ENCODE data around the gene RNF224. TPM values are rescaled to one million over a fixed set of nuclear protein-coding genes. Genes with fewer than 3 reads are reported as not detected.

Gene RNF224
- total RNA-seq (2014; rRNA removed) (1.2 and 1.7 TPM in 2 replicates), Bru-seq, nascent RNA (percentile 16 among the genes with signal in this experiment), BruChase-seq, experiment 1, labeled RNA remaining after a 6-hour chase (percentile 38 among the genes with signal in this experiment), BruChase-seq, experiment 2, labeled RNA remaining after a 2-hour chase (percentile 21 among the genes with signal in this experiment)
- long read RNA-seq, partial matches to known transcripts = 0 of 1 reads
- long read RNA-seq, other reads (novel, unspliced or antisense) = 1 of 1 reads

DNA sequence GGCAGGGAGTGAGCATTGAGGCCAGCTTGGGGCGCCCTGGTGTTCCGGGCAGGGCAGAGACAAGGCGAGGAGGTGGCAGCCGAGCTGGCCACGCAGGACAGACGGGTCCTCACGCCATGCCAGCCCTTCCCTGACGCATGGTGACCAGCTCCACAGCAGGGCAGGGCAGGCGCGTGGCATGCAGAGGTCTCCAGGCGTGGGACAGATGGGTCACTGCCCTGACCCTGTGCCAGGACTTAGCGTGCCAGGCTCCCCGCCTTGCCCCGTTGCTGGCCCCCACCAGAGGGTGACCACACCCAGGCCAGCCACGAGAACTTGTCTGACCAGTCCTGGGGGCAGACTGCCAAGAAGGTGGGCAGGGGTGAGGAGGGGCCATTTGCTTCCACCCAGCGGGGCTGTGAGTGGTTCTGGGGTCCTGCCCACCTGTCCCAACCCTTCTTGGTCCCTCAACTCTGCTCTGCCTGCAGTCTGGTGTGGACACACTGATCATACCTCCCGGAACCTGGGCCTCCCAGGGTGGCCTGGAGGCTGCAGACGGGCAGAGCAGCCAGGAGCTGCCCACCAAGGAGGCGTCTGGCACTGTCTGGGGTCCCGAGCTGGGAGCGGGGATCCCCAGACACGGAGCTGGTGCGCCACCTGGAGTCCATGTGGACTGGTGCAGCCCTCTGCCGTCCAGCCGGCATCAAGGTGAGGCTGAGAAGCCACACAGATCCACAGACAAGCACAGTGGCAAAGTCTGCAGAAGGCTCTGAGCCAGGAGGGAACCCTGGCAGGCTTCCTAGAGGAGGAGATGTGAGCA is at the start of gene RNF224:
Gene RNF224, plus strand, starts transcription at position 449 of the 799 bp plus-strand sequence. CDS start 834 bp downstream, outside the sequence.
- DNase-seq (peak; percentile 87), ATAC-seq (peak; percentile 50)
- H3K79me2 ChIP-seq (ENCODE audit: low read length) = peaks cover 19% of the 10 kb centered on the region
- H2AFZ ChIP-seq (ENCODE audit: low read length) = 0 out of 2 replicates have a peak within 1 kb of the TSS, but pooled peaks have one; percentile 42
- peaks cover 40% of the 10 kb centered on the region for H3K4me1 ChIP-seq (ENCODE audit: insufficient read depth, low read length)
- H3K9me2 ChIP-seq (replicated peaks; ENCODE audit: low read length) = no peaks in the 10 kb centered on the region
- no peaks in the 10 kb centered on the region for H3K36me3 ChIP-seq (ENCODE audit: low read depth, low read length)
- peak within 1 kb of the TSS; percentile 88 for H3K4me2 ChIP-seq (ENCODE audit: low read length)
- H3K9ac ChIP-seq (ENCODE audit: low read length) = peak within 1 kb of the TSS; percentile 83
- POLR2A ChIA-PET (ENCODE audit: unreplicated experiment) = interaction anchor here (0.6 to 1.2 kb wide), 3 partner anchors 10 to 14 kb away, joined by 3 to 4 read pairs (median 4); partner anchors contain the start of gene TUBB4B
- intact Hi-C loops (cut with micrococcal nuclease) = loop anchor here (5.0 kb wide), 2 partner anchors 40 to 110 kb away; partner anchors contain the start of genes ANAPC2 and SSNA1
- H3K27me3 ChIP-seq (ENCODE audit: low read length) = no peaks in the 10 kb centered on the region
- peak within 1 kb of the TSS; percentile 99 for H3K27ac ChIP-seq (ENCODE audit: low read length)
- H4K20me1 ChIP-seq (ENCODE audit: low read length) = no peaks in the 10 kb centered on the region
- no TSS peak for BruUV-seq (replicated peaks)
- H3F3A ChIP-seq (ENCODE audit: low read length, unreplicated experiment) = peaks cover 2% of the 10 kb centered on the region
- H3K9me3 ChIP-seq (ENCODE audit: low read length) = no peaks in the 10 kb centered on the region
- peak; percentile 93 for TF ChIP-seq EZH2phosphoT487 (IDR thresholded peaks at IDR 0.05; ENCODE audit: borderline replicate concordance, low read length)
- TF ChIP-seq, protein P1, sequence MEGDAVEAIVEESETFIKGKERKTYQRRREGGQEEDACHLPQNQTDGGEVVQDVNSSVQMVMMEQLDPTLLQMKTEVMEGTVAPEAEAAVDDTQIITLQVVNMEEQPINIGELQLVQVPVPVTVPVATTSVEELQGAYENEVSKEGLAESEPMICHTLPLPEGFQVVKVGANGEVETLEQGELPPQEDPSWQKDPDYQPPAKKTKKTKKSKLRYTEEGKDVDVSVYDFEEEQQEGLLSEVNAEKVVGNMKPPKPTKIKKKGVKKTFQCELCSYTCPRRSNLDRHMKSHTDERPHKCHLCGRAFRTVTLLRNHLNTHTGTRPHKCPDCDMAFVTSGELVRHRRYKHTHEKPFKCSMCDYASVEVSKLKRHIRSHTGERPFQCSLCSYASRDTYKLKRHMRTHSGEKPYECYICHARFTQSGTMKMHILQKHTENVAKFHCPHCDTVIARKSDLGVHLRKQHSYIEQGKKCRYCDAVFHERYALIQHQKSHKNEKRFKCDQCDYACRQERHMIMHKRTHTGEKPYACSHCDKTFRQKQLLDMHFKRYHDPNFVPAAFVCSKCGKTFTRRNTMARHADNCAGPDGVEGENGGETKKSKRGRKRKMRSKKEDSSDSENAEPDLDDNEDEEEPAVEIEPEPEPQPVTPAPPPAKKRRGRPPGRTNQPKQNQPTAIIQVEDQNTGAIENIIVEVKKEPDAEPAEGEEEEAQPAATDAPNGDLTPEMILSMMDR (conservative IDR thresholded peaks at IDR 0.05; ENCODE audit: low read depth, low read length) = peak; percentile 84
- TF ChIP-seq EZH2 (IDR thresholded peaks at IDR 0.05; ENCODE audit: low read length, unreplicated experiment) = no peak
- CTCF ChIA-PET = interaction anchor here (0.6 to 1.1 kb wide), 5 partner anchors 9 to 638 kb away, joined by 3 to 5 read pairs (median 3); partner anchors contain the start of genes ANAPC2 and SSNA1
- H3K4me3 ChIP-seq (ENCODE audit: low read length) = peak within 1 kb of the TSS; percentile 59

- H4K20me1 ChIP-seq (ENCODE audit: low read length) = no peaks in the 10 kb centered on the region
- TF ChIP-seq EZH2 (IDR thresholded peaks at IDR 0.05; ENCODE audit: low read length, unreplicated experiment) = no peak
- TF ChIP-seq, protein P1 (conservative IDR thresholded peaks at IDR 0.05; ENCODE audit: low read depth, low read length) = no peak
- no peak for TF ChIP-seq EZH2phosphoT487 (IDR thresholded peaks at IDR 0.05; ENCODE audit: borderline replicate concordance, low read length)
- no peaks in the 10 kb centered on the region for H3K27me3 ChIP-seq (ENCODE audit: low read length)
- ATAC-seq = peak; percentile 39; the same call in 1 of the 2 replicates
- H3K27ac ChIP-seq (ENCODE audit: low read length) = no peak overlapping the region
- no peak overlapping the region for H3K4me2 ChIP-seq (ENCODE audit: low read length)
- H3F3A ChIP-seq (ENCODE audit: low read length, unreplicated experiment) = no peaks in the 10 kb centered on the region
- no peak for DNase-seq
- H3K4me3 ChIP-seq (ENCODE audit: low read length) = no peak overlapping the region
- intact Hi-C loops (cut with micrococcal nuclease) = no loop called here
- no peaks in the 10 kb centered on the region for H3K79me2 ChIP-seq (ENCODE audit: low read length)
- no peaks in the 10 kb centered on the region for H3K9me3 ChIP-seq (ENCODE audit: low read length)
- H3K9me2 ChIP-seq (replicated peaks; ENCODE audit: low read length) = no peaks in the 10 kb centered on the region
- no peak overlapping the region for H3K9ac ChIP-seq (ENCODE audit: low read length)
- BruUV-seq (replicated peaks) = no TSS peak
- no peak overlapping the region for H2AFZ ChIP-seq (ENCODE audit: low read length)
- ChIA-PET CTCF (no interaction called here), POLR2A (ENCODE audit: unreplicated experiment) (interaction anchor here (0.6 kb wide), 1 partner anchor 49 kb away, joined by 3 read pairs; no protein-coding TSS in a partner anchor)
- no peaks in the 10 kb centered on the region for H3K4me1 ChIP-seq (ENCODE audit: insufficient read depth, low read length)
- no peaks in the 10 kb centered on the region for H3K36me3 ChIP-seq (ENCODE audit: low read depth, low read length)
Observed at GRCh38 chr9:137178201-137178938, 48.9 kb upstream of the RNF224 start.

Data from PC-3 (cell line).